HL-60 (cell line): Measurements from ENCODE around the gene MEFV.

Experiments used
- DNase-seq, 2 experiments: peaks; one replicate each; pipeline ENCODE4 v3.0.0-alpha.2; 2010 to 2020; ENCODE audit warnings: low read depth in 1 of 2, low spot score in 1 of 2
- H3K27ac ChIP-seq: fragments of 250-450 bp; sonication (Bioruptor Pico); replicated peaks from 2 replicates; pipeline ENCODE4 v1.5.1; 2020; ENCODE audit warnings: mild to moderate bottlenecking, moderate library complexity
- H3K27me3 ChIP-seq: fragments of 250-450 bp; sonication (Bioruptor Pico); 2 replicates; pipeline ENCODE4 v1.5.1; 2021; ENCODE audit warnings: mild to moderate bottlenecking, moderate library complexity; ENCODE audit not compliant: insufficient read depth, poor library complexity, severe bottlenecking
- H3K4me3 ChIP-seq: replicated peaks from 2 replicates; pipeline ENCODE4 v1.5.1; 2011; ENCODE audit warnings: mild to moderate bottlenecking, control low read depth, low read length; ENCODE audit not compliant: insufficient read depth
- GABPA ChIP-seq: IDR thresholded peaks from 2 replicates; pipeline ENCODE4 v1.6.1; 2012; ENCODE audit warnings: low read depth
- POLR2AphosphoS5 ChIP-seq: IDR thresholded peaks from 2 replicates; pipeline ENCODE4 v1.6.1; 2012; ENCODE audit warnings: low read depth
- SPI1 ChIP-seq: IDR thresholded peaks from 2 replicates; pipeline ENCODE4 v1.6.1; 2012; ENCODE audit warnings: low read depth, mild to moderate bottlenecking, borderline replicate concordance
- TF ChIP-seq, protein P1 (sequence below): IDR thresholded peaks from one replicate; pipeline ENCODE4 v1.5.1; 2011; ENCODE audit warnings: low read length, control low read depth, inconsistent platforms; ENCODE audit not compliant: insufficient read depth
- TF ChIP-seq, protein P2 (sequence below): IDR thresholded peaks from 2 replicates; pipeline ENCODE4 v1.6.1; 2012; ENCODE audit warnings: low read depth; ENCODE audit not compliant: insufficient replicate concordance

Gene MEFV

DNA sequence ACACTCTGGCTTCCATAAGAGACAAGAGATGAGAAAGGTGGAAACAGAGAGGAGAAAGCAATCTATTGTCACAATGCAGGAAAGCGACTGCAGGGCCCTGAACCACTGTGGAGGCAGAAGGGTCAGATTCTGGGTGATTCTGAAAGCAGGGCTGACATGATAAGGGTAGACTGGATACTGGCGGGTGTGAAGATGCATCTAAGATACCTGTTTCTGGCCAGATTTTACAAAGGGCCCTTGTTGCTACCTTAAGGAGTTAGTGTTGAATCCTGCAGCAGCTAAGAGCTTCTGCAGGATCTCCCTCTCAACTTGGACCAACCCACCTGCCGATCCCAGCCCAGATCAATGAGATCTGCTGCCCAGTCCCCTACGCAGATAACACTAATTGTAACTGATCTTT is 6.1 kb upstream of the MEFV start:
- H3K27ac ChIP-seq = peak overlapping the region; percentile 96; the same call in 1 of the 2 replicates
- TF ChIP-seq SPI1 (no peak), POLR2AphosphoS5 (no peak), GABPA (no peak)
- TF ChIP-seq, protein P1, sequence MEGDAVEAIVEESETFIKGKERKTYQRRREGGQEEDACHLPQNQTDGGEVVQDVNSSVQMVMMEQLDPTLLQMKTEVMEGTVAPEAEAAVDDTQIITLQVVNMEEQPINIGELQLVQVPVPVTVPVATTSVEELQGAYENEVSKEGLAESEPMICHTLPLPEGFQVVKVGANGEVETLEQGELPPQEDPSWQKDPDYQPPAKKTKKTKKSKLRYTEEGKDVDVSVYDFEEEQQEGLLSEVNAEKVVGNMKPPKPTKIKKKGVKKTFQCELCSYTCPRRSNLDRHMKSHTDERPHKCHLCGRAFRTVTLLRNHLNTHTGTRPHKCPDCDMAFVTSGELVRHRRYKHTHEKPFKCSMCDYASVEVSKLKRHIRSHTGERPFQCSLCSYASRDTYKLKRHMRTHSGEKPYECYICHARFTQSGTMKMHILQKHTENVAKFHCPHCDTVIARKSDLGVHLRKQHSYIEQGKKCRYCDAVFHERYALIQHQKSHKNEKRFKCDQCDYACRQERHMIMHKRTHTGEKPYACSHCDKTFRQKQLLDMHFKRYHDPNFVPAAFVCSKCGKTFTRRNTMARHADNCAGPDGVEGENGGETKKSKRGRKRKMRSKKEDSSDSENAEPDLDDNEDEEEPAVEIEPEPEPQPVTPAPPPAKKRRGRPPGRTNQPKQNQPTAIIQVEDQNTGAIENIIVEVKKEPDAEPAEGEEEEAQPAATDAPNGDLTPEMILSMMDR = no peak
- TF ChIP-seq, protein P2, sequence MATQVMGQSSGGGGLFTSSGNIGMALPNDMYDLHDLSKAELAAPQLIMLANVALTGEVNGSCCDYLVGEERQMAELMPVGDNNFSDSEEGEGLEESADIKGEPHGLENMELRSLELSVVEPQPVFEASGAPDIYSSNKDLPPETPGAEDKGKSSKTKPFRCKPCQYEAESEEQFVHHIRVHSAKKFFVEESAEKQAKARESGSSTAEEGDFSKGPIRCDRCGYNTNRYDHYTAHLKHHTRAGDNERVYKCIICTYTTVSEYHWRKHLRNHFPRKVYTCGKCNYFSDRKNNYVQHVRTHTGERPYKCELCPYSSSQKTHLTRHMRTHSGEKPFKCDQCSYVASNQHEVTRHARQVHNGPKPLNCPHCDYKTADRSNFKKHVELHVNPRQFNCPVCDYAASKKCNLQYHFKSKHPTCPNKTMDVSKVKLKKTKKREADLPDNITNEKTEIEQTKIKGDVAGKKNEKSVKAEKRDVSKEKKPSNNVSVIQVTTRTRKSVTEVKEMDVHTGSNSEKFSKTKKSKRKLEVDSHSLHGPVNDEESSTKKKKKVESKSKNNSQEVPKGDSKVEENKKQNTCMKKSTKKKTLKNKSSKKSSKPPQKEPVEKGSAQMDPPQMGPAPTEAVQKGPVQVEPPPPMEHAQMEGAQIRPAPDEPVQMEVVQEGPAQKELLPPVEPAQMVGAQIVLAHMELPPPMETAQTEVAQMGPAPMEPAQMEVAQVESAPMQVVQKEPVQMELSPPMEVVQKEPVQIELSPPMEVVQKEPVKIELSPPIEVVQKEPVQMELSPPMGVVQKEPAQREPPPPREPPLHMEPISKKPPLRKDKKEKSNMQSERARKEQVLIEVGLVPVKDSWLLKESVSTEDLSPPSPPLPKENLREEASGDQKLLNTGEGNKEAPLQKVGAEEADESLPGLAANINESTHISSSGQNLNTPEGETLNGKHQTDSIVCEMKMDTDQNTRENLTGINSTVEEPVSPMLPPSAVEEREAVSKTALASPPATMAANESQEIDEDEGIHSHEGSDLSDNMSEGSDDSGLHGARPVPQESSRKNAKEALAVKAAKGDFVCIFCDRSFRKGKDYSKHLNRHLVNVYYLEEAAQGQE = no peak
- H3K4me3 ChIP-seq = no peak overlapping the region

DNA sequence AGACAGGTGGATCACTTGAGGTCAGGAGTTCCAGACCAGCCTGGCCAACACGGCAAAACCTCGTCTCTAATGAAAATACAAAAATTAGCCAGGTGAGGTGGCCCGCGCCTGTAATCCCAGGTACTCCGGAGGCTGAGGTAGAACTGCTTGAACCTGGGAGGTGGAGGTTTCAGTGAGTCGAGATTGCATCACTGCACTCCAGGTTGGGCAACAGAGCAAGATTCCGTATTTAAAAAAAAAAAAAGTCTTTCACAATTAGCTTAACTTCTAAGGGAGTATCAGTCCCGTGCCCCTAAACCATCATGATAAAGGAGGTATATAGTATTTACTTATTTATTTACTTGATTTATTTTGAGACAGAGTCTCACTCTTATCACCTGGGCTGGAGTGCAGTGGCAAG is 3.4 kb upstream of the MEFV start:
- Histone ChIP-seq H3K4me3 (no peak overlapping the region), H3K27me3 (no peaks in the 10 kb centered on the region), H3K27ac (peak overlapping the region; percentile 47)
- peak in 1 of 2 experiments; percentile 68 for DNase-seq
- no peak for TF ChIP-seq GABPA
- TF ChIP-seq, protein P2 = no peak
- TF ChIP-seq SPI1 = no peak
- TF ChIP-seq POLR2AphosphoS5 = no peak

More for the DNA sequence above, 6.1 kb upstream of the MEFV start:
- DNase-seq = no peak
- H3K27me3 ChIP-seq = no peaks in the 10 kb centered on the region

DNA sequence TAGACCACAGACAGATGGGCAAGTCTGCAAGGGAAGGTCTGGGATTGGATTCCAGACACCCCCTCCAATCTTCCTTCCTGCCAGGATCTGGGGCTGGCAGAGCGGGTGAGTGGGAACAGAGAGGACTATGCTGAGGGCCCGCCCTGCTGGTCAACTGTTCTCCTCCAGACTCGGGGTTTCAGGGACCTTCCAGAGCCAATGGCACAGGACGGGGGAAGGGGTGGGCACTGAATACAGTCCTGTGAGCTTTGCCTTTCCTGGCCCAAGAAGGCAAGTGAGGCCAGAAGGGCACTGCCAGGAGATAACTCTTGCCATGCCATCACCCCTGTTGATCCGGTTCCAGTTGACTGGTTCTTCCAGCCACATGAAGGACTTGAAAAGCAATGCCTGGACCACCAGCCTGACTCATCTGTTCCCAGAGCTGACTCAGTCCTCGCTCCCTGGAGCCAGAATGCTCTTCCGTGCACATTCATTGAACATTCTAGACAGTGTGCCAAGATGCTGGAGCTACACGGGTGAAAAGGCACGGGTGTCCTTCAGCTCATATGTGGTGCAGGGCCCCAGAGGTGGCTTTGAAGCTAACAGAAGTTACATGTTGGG is 533 bp upstream of the MEFV start:
- DNase-seq = no peak
- H3K27ac ChIP-seq = no peak overlapping the region
- no peak overlapping the region for H3K4me3 ChIP-seq
- no peaks in the 10 kb centered on the region for H3K27me3 ChIP-seq
- TF ChIP-seq, protein P2 = no peak
- TF ChIP-seq GABPA (no peak), SPI1 (no peak), POLR2AphosphoS5 (no peak)
- TF ChIP-seq, protein P1 = no peak
